Spleen (tissue), 7 donors: Measurements from ENCODE around the gene PSMB2.

ENCODE experiments used
- POLR2A ChIP-seq, 3 donors: fragments of 450-650 bp; IDR thresholded peaks; one replicate each; pipeline ENCODE4 v1.5.1; 2017; ENCODE audit warnings: antibody characterized with exemption in 3 of 3, mild to moderate bottlenecking in 1 of 3
- TF ChIP-seq, protein P1 (sequence below), 11 experiments: fragments of 200-600 bp in 7 of 11; fragments of 450-650 bp in 4 of 11; sonication (generic) in 4 of 11; IDR thresholded peaks in 8 of 11; conservative IDR thresholded peaks in 3 of 11; 1 replicate in 7 of 11; 2 replicates in 4 of 11; pipeline versions ENCODE4 v1.4.0 to v1.8.0; 2016 to 2021; ENCODE audit warnings: antibody characterized with exemption in 11 of 11, inconsistent platforms in 4 of 11, mild to moderate bottlenecking in 1 of 11
- donor health status: DM: no; HTN: no; CAD: no; lungs with moderate emphysema.
- donor health status: DM: no; HTN: no; CAD: no.
- donor health status: DM: no; HTN: no; CAD: no.

DNA sequence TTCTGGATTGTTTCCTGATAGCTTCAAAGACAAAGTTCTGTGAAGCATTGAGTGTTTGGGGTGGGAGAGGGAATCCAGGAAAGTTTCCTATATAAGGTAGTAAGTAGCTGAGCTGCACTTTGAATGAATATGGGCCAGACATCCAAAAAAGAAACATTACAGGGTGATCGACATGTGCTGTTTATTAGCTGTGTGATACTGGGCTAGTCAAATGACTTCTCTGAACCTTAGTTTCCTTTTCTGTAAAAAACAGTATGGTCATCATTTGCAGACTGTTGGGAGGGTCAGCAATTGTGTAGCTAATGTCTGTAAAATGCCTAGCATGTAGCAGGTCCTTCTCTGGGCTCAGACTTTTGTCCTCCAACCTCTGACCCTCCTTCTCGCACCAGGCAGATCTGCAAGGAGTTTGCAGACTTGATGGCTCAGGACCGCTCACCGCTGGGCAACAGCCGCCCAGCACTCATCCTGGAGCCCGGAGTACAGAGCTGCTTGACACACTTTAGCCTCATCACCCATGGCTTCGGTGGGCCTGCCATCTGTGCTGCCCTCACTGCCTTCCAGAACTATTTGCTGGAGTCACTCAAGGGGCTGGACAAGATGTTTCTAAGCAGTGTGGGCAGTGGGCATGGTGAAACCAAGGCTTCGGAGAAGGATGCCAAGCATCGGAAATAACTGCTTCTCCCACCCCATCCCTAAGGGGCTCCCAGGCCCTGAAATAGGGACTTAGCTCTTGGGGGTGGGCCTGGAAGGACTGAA, 47.1 kb downstream of the PSMB2 start:
- TF ChIP-seq, protein P1, sequence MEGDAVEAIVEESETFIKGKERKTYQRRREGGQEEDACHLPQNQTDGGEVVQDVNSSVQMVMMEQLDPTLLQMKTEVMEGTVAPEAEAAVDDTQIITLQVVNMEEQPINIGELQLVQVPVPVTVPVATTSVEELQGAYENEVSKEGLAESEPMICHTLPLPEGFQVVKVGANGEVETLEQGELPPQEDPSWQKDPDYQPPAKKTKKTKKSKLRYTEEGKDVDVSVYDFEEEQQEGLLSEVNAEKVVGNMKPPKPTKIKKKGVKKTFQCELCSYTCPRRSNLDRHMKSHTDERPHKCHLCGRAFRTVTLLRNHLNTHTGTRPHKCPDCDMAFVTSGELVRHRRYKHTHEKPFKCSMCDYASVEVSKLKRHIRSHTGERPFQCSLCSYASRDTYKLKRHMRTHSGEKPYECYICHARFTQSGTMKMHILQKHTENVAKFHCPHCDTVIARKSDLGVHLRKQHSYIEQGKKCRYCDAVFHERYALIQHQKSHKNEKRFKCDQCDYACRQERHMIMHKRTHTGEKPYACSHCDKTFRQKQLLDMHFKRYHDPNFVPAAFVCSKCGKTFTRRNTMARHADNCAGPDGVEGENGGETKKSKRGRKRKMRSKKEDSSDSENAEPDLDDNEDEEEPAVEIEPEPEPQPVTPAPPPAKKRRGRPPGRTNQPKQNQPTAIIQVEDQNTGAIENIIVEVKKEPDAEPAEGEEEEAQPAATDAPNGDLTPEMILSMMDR (IDR thresholded peaks at IDR 0.05 in 8 of 11, conservative IDR thresholded peaks at IDR 0.05 in 3 of 11), result no peak
- no peak for TF ChIP-seq POLR2A (IDR thresholded peaks at IDR 0.05)
